Naive thymus-derived CD4-positive, alpha-beta T cell (primary cell): ENCODE measurements around the gene PLXNA3. TPM values are rescaled to one million over a fixed set of nuclear protein-coding genes. Genes with fewer than 3 reads are reported as not detected.

Source experiments
- ATAC-seq: fragments of 150-1000 bp; cut with Tn5 transposase; 2 replicates; pipeline ENCODE4 v1.10.0; 2021; ENCODE audit warnings: mild to moderate bottlenecking, moderate library complexity
- CTCF ChIA-PET: fragments of 350-600 bp; sonication (Branson Sonifier 250); formaldehyde crosslinking; loops from one replicate; lab custom pipeline; 2021; ENCODE audit warnings: antibody characterized with exemption; lab: Charles Lee
- POLR2A ChIA-PET: fragments of 350-600 bp; sonication (Branson Sonifier 250); formaldehyde crosslinking; loops from one replicate; lab custom pipeline; 2021; ENCODE audit warnings: antibody characterized with exemption, inconsistent platforms; lab: Charles Lee
- DNase-seq, 9 donors: peaks; one replicate each; pipeline versions ENCODE4 v3.0.0 to v3.0.0-alpha.2; 2020 to 2022; ENCODE audit warnings: mixed read lengths in 1 of 9
- H3K27ac ChIP-seq: one replicate; pipeline ENCODE4 v1.7.0; 2013; ENCODE audit warnings: mild to moderate bottlenecking, low read depth, low read length, moderate library complexity
- H3K27me3 ChIP-seq, 2 donors: one replicate each; pipeline ENCODE4 v1.7.0; 2013; ENCODE audit warnings: low read length in 2 of 2, mild to moderate bottlenecking in 2 of 2, moderate library complexity in 2 of 2; ENCODE audit not compliant: control insufficient read depth in 2 of 2, insufficient read depth in 2 of 2
- H3K36me3 ChIP-seq, 3 experiments: 1 replicate in 2 of 3; 2 replicates in 1 of 3; pipeline ENCODE4 v1.7.0; 2013; ENCODE audit warnings: low read length in 3 of 3, mild to moderate bottlenecking in 3 of 3, moderate library complexity in 1 of 3; ENCODE audit not compliant: insufficient read depth in 3 of 3, control insufficient read depth in 2 of 3
- H3K4me1 ChIP-seq, 2 donors: one replicate each; pipeline ENCODE4 v1.7.0; 2013; ENCODE audit warnings: low read length in 2 of 2, mild to moderate bottlenecking in 2 of 2, moderate library complexity in 1 of 2; ENCODE audit not compliant: control insufficient read depth in 2 of 2, insufficient read depth in 2 of 2
- H3K4me3 ChIP-seq: 2 replicates; pipeline ENCODE4 v1.7.0; 2013; ENCODE audit warnings: mild to moderate bottlenecking, low read length
- H3K9me3 ChIP-seq, 3 experiments: 1 replicate in 2 of 3; 2 replicates in 1 of 3; pipeline ENCODE4 v1.7.0; 2013; ENCODE audit warnings: low read length in 3 of 3; ENCODE audit not compliant: control insufficient read depth in 2 of 3
- H3K27ac Mint-ChIP-seq, 9 donors: one replicate each; pipeline ENCODE4 v1.8.0; 2020 to 2022; ENCODE audit warnings: mixed read lengths in 9 of 9, mild to moderate bottlenecking in 8 of 9, moderate library complexity in 5 of 9, inconsistent platforms in 2 of 9
- H3K27me3 Mint-ChIP-seq, 5 donors: one replicate each; pipeline ENCODE4 v1.8.0; 2021 to 2022; ENCODE audit warnings: mixed read lengths in 5 of 5, mild to moderate bottlenecking in 1 of 5
- H3K36me3 Mint-ChIP-seq, 5 donors: one replicate each; pipeline ENCODE4 v1.8.0; 2020 to 2022; ENCODE audit warnings: mixed read lengths in 5 of 5, mild to moderate bottlenecking in 3 of 5, inconsistent platforms in 1 of 5
- H3K4me1 Mint-ChIP-seq, 7 donors: one replicate each; pipeline ENCODE4 v1.8.0; 2020 to 2022; ENCODE audit warnings: mixed read lengths in 7 of 7, mild to moderate bottlenecking in 3 of 7, inconsistent platforms in 1 of 7
- H3K4me3 Mint-ChIP-seq, 10 donors: one replicate each; pipeline ENCODE4 v1.8.0; 2020 to 2022; ENCODE audit warnings: mild to moderate bottlenecking in 10 of 10, mixed read lengths in 10 of 10, moderate library complexity in 6 of 10, inconsistent platforms in 2 of 10
- H3K9me3 Mint-ChIP-seq, 11 donors: one replicate each; pipeline ENCODE4 v1.8.0; 2020 to 2022; ENCODE audit warnings: mixed read lengths in 11 of 11, mild to moderate bottlenecking in 4 of 11, inconsistent platforms in 1 of 11, moderate library complexity in 1 of 11
- intact Hi-C, 2 donors: fragments of 100-400 bp; cut with micrococcal nuclease; formaldehyde crosslinking; loops; one replicate each; pipeline ENCODE4 v1.15.1; 2023
- polyA plus RNA-seq, 2 donors: library from polyadenylated mRNA; unstranded; fragments of 300-500 nt; fragmentation: Illumina TruSeq; gene quantifications; one replicate each; pipeline ENCODE4 v1.2.3, GENCODE V29; 2021
- total RNA-seq, 6 experiments: library from RNA in 5 of 6; stranded (reverse) in 5 of 6; gene quantifications; 1 replicate in 5 of 6; 2 replicates in 1 of 6; pipeline ENCODE4 v1.2.3 and lab custom pipeline; 2021 to 2026

PLXNA3 gene
- total and polyA plus RNA-seq, 7 experiments from 2014 or later = 0.93 to 45.7 (median 42.9) TPM

DNA sequence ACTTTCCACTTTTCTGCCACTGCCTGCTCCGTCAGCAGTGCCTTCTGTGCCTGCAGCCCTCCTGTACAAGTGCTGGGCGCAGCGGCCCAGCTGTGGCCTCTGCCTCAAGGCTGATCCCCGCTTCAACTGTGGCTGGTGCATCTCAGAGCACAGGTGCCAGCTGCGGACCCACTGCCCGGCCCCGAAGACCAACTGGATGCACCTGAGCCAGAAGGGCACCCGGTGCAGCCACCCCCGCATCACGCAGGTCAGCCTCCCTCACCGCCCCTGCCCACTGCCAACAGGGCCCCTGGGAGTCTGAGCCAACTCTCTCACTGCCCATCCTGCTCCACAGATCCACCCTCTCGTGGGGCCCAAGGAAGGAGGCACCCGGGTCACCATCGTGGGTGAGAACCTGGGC is 7.5 kb downstream of the PLXNA3 start:
- H3K4me3 Mint-ChIP-seq = peak overlapping the region in 1 of 10 donors; percentile 32
- Histone ChIP-seq H3K4me1 (no peaks in the 10 kb centered on the region), H3K27ac (no peak overlapping the region), H3K36me3 (peaks cover 0 to 70% (median 0%) of the 10 kb centered on the region in 3 experiments), H3K4me3 (no peak overlapping the region), H3K9me3 (no peaks in the 10 kb centered on the region), H3K27me3 (no peaks in the 10 kb centered on the region)
- peaks cover 0 to 2% (median 0%) of the 10 kb centered on the region in 5 donors for H3K36me3 Mint-ChIP-seq
- ATAC-seq (no peak), DNase-seq (no peak)
- no peaks in the 10 kb centered on the region for H3K27me3 Mint-ChIP-seq
- CTCF ChIA-PET = no interaction called here
- H3K9me3 Mint-ChIP-seq = no peaks in the 10 kb centered on the region
- peaks cover 0 to 7% (median 0%) of the 10 kb centered on the region in 7 donors for H3K4me1 Mint-ChIP-seq
- POLR2A ChIA-PET = interaction anchor here (0.6 to 1.4 kb wide), 5 partner anchors 10 to 51 kb away, joined by 3 to 4 read pairs (median 3); partner anchors contain the start of gene FAM3A
- H3K27ac Mint-ChIP-seq = no peak overlapping the region
- intact Hi-C loops = no loop called here

DNA sequence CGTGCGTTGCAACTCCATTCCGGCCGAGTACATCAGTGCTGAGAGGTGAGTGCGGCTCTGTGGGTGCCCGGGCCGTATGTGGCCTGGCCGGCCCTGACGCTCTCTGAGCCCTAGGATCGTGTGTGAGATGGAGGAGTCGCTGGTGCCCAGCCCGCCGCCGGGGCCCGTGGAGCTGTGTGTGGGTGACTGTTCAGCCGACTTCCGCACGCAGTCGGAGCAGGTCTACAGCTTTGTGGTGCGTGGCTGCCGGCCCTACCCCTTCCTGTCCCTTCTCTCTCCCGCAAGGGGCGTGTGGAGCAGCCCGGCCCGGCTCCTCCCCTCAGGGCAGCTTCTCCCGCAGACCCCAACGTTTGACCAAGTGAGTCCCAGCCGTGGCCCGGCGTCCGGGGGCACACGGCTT is 8.0 kb downstream of the PLXNA3 start:
- no peak overlapping the region for H3K27ac Mint-ChIP-seq
- ChIA-PET CTCF (no interaction called here), POLR2A (interaction anchor here (0.6 to 1.4 kb wide), 4 partner anchors 10 to 42 kb away, joined by 3 to 4 read pairs (median 3); no protein-coding TSS in a partner anchor)
- DNase-seq = no peak
- no peak overlapping the region for H3K4me3 ChIP-seq
- H3K27me3 ChIP-seq = no peaks in the 10 kb centered on the region
- H3K4me1 ChIP-seq = no peaks in the 10 kb centered on the region
- ATAC-seq = no peak
- intact Hi-C loops = no loop called here
- H3K4me3 Mint-ChIP-seq = no peak overlapping the region
- H3K27ac ChIP-seq = no peak overlapping the region
- H3K9me3 Mint-ChIP-seq = no peaks in the 10 kb centered on the region
- no peaks in the 10 kb centered on the region for H3K27me3 Mint-ChIP-seq
- H3K4me1 Mint-ChIP-seq = peaks cover 0 to 7% (median 0%) of the 10 kb centered on the region in 7 donors
- H3K9me3 ChIP-seq = no peaks in the 10 kb centered on the region
- peaks cover 0 to 2% (median 0%) of the 10 kb centered on the region in 5 donors for H3K36me3 Mint-ChIP-seq
- peaks cover 0 to 70% (median 0%) of the 10 kb centered on the region in 3 experiments for H3K36me3 ChIP-seq

DNA sequence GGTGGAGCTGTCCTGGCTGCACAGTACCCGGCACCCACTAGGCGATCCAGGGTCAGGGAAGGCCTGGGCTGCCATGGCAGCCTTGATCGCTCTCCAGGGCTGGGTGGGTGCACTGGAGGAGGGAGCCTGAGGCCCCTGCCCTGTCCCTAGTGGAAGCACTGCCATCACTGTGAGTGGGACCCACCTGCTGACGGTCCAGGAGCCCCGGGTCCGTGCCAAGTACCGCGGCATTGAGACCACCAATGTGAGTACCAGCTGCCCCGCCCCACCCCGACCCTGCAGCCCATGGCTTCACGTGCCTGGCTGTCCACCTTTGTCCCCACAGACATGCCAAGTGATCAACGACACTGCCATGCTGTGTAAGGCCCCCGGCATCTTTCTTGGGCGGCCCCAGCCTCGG is 8.8 kb downstream of the PLXNA3 start:
- H3K9me3 Mint-ChIP-seq = no peaks in the 10 kb centered on the region

DNA sequence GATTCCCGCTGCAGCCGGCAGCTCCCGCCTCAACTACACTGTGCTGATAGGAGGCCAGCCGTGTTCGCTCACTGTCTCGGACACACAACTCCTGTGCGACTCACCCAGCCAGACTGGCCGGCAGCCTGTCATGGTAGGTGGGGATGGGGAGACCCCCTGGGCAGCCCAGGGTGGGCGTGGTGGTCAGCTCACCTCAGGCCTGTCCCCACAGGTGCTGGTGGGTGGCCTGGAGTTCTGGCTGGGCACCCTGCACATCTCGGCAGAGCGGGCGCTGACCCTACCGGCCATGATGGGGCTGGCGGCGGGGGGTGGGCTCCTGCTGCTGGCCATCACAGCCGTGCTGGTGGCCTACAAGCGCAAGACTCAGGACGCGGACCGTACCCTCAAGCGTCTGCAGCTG is 9.5 kb downstream of the PLXNA3 start:
- no peak overlapping the region for H3K4me3 ChIP-seq
- Mint-ChIP-seq H3K4me3 (no peak overlapping the region), H3K27ac (no peak overlapping the region), H3K9me3 (no peaks in the 10 kb centered on the region), H3K4me1 (peaks cover 0 to 4% (median 0%) of the 10 kb centered on the region in 7 donors), H3K36me3 (no peaks in the 10 kb centered on the region), H3K27me3 (no peaks in the 10 kb centered on the region)
- intact Hi-C loops = no loop called here
- ATAC-seq (no peak), DNase-seq (no peak)
- no peaks in the 10 kb centered on the region for H3K9me3 ChIP-seq
- H3K4me1 ChIP-seq = no peaks in the 10 kb centered on the region
- POLR2A ChIA-PET = no interaction called here
- H3K27me3 ChIP-seq = no peaks in the 10 kb centered on the region
- CTCF ChIA-PET = no interaction called here
- peaks cover 0 to 76% (median 0%) of the 10 kb centered on the region in 3 experiments for H3K36me3 ChIP-seq
- no peak overlapping the region for H3K27ac ChIP-seq

More for the DNA sequence above, 8.8 kb downstream of the PLXNA3 start:
- Mint-ChIP-seq H3K36me3 (no peaks in the 10 kb centered on the region), H3K4me3 (no peak overlapping the region), H3K4me1 (peaks cover 0 to 4% (median 0%) of the 10 kb centered on the region in 7 donors), H3K27ac (no peak overlapping the region), H3K27me3 (no peaks in the 10 kb centered on the region)
- H3K4me1 ChIP-seq = no peaks in the 10 kb centered on the region
- no peak overlapping the region for H3K4me3 ChIP-seq
- ChIA-PET POLR2A (interaction anchor here (1.3 kb wide), 1 partner anchor 9 kb away, joined by 4 read pairs; no protein-coding TSS in a partner anchor), CTCF (no interaction called here)
- no peaks in the 10 kb centered on the region for H3K27me3 ChIP-seq
- H3K9me3 ChIP-seq = no peaks in the 10 kb centered on the region
- DNase-seq = no peak
- no peak for ATAC-seq
- intact Hi-C loops = no loop called here
- H3K36me3 ChIP-seq = peaks cover 0 to 75% (median 0%) of the 10 kb centered on the region in 3 experiments
- no peak overlapping the region for H3K27ac ChIP-seq

DNA sequence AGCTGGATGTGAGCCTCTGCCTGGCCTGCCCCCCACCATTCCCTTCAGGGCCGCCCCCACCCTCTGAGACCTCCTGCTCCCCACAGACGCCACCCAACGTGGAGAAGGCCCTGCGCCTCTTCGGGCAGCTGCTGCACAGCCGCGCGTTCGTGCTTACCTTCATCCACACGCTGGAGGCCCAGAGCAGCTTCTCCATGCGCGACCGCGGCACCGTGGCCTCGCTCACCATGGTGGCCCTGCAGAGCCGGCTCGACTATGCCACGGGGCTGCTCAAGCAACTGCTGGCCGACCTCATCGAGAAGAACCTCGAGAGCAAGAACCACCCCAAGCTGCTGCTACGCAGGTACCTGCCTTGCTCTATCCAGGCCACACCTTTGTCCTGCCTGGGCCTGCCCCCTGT is 10.1 kb downstream of the PLXNA3 start:
- H3K4me3 ChIP-seq = no peak overlapping the region
- no peaks in the 10 kb centered on the region for H3K4me1 ChIP-seq
- intact Hi-C loops = no loop called here
- H3K27me3 Mint-ChIP-seq = no peaks in the 10 kb centered on the region
- peaks cover 0 to 72% (median 0%) of the 10 kb centered on the region in 3 experiments for H3K36me3 ChIP-seq
- H3K27me3 ChIP-seq = no peaks in the 10 kb centered on the region
- DNase-seq (no peak), ATAC-seq (no peak)
- H3K27ac ChIP-seq = no peak overlapping the region
- H3K9me3 Mint-ChIP-seq = peaks cover 0 to 2% (median 0%) of the 10 kb centered on the region in 11 donors
- no peaks in the 10 kb centered on the region for H3K36me3 Mint-ChIP-seq
- H3K4me3 Mint-ChIP-seq = no peak overlapping the region
- no peaks in the 10 kb centered on the region for H3K4me1 Mint-ChIP-seq
- H3K9me3 ChIP-seq = no peaks in the 10 kb centered on the region
- H3K27ac Mint-ChIP-seq = no peak overlapping the region
- ChIA-PET POLR2A (no interaction called here), CTCF (no interaction called here)

DNA sequence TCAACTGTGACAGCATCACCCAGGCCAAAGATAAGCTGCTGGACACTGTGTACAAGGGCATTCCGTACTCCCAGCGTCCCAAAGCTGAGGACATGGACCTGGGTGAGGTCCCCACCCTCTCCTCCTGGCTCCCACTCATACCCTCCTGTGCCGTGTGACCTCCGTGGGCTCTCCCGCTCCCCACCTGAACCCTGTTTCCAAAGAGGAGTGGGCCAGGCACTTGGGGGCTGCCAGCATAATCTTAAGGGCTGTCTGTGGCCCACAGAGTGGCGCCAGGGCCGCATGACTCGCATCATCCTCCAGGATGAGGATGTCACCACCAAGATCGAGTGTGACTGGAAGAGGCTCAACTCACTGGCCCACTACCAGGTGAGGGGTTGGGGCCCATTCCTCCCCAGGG is 11.0 kb downstream of the PLXNA3 start:
- no peaks in the 10 kb centered on the region for H3K4me1 ChIP-seq
- intact Hi-C loops = no loop called here
- no peak overlapping the region for H3K27ac ChIP-seq
- H3K9me3 ChIP-seq = no peaks in the 10 kb centered on the region
- peaks cover 0 to 2% (median 0%) of the 10 kb centered on the region in 11 donors for H3K9me3 Mint-ChIP-seq
- POLR2A ChIA-PET = no interaction called here
- H3K4me3 ChIP-seq = no peak overlapping the region
- DNase-seq (no peak), ATAC-seq (no peak)
- H3K4me3 Mint-ChIP-seq = no peak overlapping the region
- peaks cover 0 to 2% (median 0%) of the 10 kb centered on the region in 7 donors for H3K4me1 Mint-ChIP-seq
- no peaks in the 10 kb centered on the region for H3K27me3 ChIP-seq
- H3K36me3 ChIP-seq = peaks cover 0 to 66% (median 0%) of the 10 kb centered on the region in 3 experiments
- no peaks in the 10 kb centered on the region for H3K27me3 Mint-ChIP-seq
- CTCF ChIA-PET = no interaction called here
- H3K36me3 Mint-ChIP-seq = no peaks in the 10 kb centered on the region
- H3K27ac Mint-ChIP-seq = no peak overlapping the region

DNA sequence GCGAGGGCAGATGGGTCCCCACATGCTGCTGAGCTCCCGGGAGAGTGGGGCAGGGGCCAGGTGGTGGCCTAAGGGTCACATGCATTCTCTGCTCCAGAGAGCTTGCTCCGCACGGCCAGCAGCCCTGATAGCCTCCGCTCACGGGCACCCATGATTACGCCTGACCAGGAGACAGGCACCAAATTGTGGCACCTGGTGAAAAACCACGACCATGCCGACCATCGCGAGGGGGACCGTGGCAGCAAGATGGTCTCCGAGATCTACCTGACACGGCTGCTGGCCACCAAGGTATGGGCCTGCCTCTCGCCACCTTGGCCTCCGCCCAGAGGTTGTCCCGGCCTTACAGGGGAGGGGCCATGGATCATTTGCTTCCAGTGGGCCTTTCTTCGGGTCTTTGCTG is 11.8 kb downstream of the PLXNA3 start:
- H3K4me1 Mint-ChIP-seq = peaks cover 0 to 2% (median 0%) of the 10 kb centered on the region in 7 donors
- ChIA-PET CTCF (no interaction called here), POLR2A (no interaction called here)
- H3K36me3 Mint-ChIP-seq = no peaks in the 10 kb centered on the region
- no peaks in the 10 kb centered on the region for H3K9me3 ChIP-seq
- H3K27me3 Mint-ChIP-seq = no peaks in the 10 kb centered on the region
- H3K4me3 Mint-ChIP-seq = no peak overlapping the region
- peaks cover 0 to 59% (median 0%) of the 10 kb centered on the region in 3 experiments for H3K36me3 ChIP-seq
- DNase-seq (no peak), ATAC-seq (no peak)
- intact Hi-C loops = no loop called here
- no peaks in the 10 kb centered on the region for H3K27me3 ChIP-seq
- no peaks in the 10 kb centered on the region for H3K4me1 ChIP-seq
- peaks cover 0 to 2% (median 0%) of the 10 kb centered on the region in 11 donors for H3K9me3 Mint-ChIP-seq
- H3K4me3 ChIP-seq = no peak overlapping the region
- H3K27ac ChIP-seq = no peak overlapping the region
- H3K27ac Mint-ChIP-seq = no peak overlapping the region
